GM18505 (cell line): ENCODE results near the gene C1orf174.

Experiments used
- ATAC-seq: cut with Tn5 transposase; IDR thresholded peaks from one replicate; pipeline ENCODE4 v1.9.1; 2021; ENCODE audit not compliant: unreplicated experiment
- POLR2A ChIP-seq: IDR thresholded peaks from 4 replicates; pipeline ENCODE4 v1.6.1; 2011; ENCODE audit warnings: borderline replicate concordance; ENCODE audit not compliant: insufficient read depth, insufficient read length; ENCODE audit errors: extremely low read depth

The C1orf174 gene

GRCh38 chr1:3910049-3910731, 10.1 kb upstream of the C1orf174 start:
- TF ChIP-seq POLR2A = no peak
- ATAC-seq = no peak

- ATAC-seq = no peak
- TF ChIP-seq POLR2A = no peak
Observed at GRCh38 chr1:3909615-3910014, 9.5 kb upstream of the C1orf174 start.

DNA sequence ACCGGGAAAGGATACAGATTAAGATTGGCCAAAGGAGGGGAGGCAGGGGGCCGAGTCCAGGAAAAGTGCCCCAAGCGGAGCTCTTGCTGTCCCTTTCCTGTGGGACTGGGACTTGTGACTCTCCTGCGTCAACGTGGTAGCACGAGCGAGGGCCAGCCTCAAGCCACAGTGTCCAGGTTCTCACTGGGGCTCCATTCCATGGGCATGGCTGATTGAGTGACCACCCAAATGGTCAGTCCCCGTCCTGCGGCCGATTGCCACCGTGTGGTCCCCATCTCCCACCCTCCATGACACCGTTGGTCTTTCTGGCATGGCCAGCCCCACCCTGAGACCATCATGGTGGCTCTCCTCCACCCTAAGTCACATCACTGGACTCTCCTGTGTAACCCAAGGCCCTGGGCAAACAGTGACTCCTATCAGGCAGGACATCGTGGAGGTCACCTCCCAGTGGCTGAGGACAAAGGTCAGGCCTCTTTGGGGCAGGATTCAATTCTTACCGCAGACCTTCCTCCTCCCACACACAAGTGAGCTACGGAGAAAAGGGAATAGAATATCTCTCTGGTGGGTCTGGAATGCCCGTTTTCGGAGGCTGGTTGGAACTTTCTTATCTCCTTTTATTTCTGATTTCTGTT, 8.9 kb upstream of the C1orf174 start:
- ATAC-seq = no peak
- TF ChIP-seq POLR2A = no peak

DNA sequence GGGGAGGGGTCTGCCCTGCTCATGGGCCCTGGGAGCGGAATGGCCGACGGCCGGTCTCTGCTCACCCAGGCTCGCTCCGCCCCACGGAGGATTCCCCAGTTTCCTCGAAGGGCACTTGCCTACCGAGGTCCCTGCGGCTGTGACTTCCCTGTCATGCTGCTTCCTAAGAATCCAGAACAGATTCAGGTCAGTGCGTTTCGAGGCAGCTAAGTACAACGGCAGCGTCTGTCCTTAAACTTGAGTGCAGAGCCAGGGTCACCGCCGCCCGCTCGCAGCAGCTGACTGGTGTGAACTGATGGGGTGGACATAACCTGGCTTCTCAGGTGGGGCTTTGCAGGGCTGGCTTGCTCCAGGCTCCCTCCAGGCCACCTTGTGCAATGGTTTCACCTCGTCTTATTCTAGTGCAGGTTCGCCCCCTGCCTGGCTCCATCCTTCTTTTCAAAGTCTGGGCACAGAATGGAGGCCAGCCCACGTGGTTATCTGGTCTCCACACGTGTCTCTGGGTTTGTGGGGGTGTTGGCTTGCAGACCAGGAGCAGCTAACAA, 7.6 kb upstream of the C1orf174 start:
- TF ChIP-seq POLR2A = no peak
- no peak for ATAC-seq

- TF ChIP-seq POLR2A = no peak
- no peak for ATAC-seq
Observed at GRCh38 chr1:3907031-3907534, 7.0 kb upstream of the C1orf174 start.

GRCh38 chr1:3906672-3907020, 6.6 kb upstream of the C1orf174 start:
- no peak for TF ChIP-seq POLR2A
- no peak for ATAC-seq

GRCh38 chr1:3905953-3906671, 6.0 kb upstream of the C1orf174 start:
- TF ChIP-seq POLR2A = no peak
- no peak for ATAC-seq

- no peak for TF ChIP-seq POLR2A
- no peak for ATAC-seq
Observed at GRCh38 chr1:3905266-3905952, 5.3 kb upstream of the C1orf174 start.

DNA sequence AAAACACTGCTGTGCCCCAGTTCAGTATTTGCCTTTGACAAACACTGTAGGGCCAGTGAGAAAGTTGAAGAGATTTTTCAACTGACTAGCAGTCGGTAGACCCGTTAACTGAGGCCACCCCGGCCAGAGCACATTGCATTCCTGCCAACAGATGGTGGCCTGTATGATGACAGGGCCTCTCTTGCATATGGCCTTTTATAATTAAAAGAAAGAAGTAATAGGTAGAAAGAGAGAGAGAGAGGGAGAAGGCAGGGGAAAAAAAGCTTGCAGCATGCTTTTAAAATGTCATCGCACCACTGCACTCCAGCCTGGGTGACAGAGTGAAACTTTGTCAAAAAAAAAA, 4.7 kb upstream of the C1orf174 start:
- TF ChIP-seq POLR2A = no peak
- ATAC-seq = no peak

DNA sequence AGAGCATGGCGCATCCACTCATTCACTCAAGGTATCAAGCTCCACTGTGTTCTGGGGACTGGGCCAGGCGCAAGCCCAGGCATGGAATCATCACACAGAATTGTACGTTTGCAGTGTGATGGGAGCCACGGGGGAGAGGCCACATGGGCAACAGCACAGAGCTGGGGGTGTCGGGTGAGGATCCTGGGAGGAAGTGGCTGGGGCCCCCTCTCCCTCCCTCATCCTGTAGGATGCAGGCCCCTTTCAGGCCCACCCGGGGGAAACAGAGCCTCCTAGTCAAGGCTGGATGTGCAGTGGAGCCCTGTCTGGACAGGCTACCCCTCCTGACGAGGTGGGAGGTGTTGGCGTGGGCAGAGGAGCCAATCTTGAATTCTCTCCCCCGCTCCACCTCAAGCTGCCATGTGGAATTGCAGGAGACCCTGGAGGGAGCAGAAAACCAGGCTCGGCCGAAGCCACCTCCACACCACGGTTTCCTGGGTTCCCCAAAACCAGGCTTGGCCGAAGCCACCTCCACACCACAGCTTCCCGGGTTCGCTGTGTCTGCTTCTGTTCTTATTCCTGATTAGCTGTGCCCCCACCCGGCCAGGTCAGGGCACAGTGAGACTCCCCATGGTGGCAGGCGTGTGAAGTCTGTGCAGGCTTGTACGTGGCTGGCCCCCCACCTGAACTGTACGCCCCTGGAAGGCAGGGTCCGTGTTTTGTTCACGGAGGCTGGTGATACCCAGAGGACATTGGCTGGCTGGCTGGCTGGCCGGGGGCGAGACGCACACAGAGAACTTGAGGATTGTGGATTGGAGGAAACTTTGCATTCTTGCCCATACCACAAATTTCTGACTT, 4.2 kb upstream of the C1orf174 start:
- no peak for ATAC-seq
- no peak for TF ChIP-seq POLR2A

DNA sequence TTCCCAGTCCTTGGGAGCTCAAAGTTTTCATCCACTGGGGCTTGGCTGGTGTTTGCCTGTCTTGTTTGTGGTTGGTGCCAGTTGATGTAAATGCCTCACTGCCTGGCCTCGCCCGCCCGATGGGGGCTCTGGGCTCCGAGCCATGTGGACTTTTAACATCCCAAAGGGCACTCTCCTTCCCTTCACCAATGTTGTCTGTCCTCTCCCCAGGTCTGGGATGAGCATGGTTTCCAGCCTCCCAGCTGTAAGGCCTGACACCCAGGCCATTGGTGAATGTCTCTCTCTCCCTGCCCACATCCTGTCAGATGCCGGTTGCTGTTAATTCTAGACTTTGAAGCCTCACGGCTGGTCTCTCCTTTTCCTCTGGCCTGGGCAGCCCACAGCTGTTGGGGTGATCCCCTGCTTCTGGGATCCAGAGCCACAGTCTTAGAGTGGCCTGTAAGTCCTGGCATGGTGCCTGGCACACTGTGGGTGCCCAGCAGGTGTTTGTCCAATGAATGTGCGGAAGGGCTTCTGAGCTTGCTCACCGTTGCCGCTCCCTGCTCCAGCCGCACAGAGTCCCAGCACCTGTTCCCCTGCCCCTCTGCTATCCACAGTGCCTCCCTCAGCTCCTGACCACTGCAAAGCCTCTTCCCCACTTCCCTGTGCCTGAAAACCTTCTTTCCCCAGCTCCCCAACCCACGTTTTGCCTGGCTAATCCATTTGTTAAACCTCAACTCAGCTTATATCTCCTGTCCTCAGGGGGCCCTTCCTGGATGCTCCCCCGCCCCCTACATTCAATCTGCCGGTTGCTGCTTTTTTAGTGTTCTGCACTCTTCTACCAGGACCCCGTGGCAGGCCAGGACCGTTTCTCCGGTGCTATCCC, 3.3 kb upstream of the C1orf174 start:
- ATAC-seq = no peak
- TF ChIP-seq POLR2A = no peak
